HUES6 (cell line): ENCODE measurements around the gene HEPACAM2.

Source experiments
- H3K27ac ChIP-seq: 2 replicates; pipeline ENCODE4 v1.7.0; 2013; ENCODE audit warnings: low read depth, mild to moderate bottlenecking, low read length, inconsistent platforms
- H3K27me3 ChIP-seq: 2 replicates; pipeline ENCODE4 v1.6.1; 2013; ENCODE audit warnings: low read length; ENCODE audit not compliant: control insufficient read depth, insufficient read depth
- H3K36me3 ChIP-seq: 2 replicates; pipeline ENCODE4 v1.6.1; 2013; ENCODE audit warnings: low read length; ENCODE audit not compliant: control insufficient read depth, insufficient read depth
- H3K4me1 ChIP-seq: 2 replicates; pipeline ENCODE4 v1.6.1; 2013; ENCODE audit warnings: low read length; ENCODE audit not compliant: control insufficient read depth, insufficient read depth
- H3K4me3 ChIP-seq: 2 replicates; pipeline ENCODE4 v1.5.1; 2013; ENCODE audit warnings: low read depth, low read length
- H3K9ac ChIP-seq: one replicate; pipeline ENCODE4 v1.6.1; 2013; ENCODE audit warnings: mild to moderate bottlenecking, low read length
- H3K9me3 ChIP-seq: 2 replicates; pipeline ENCODE4 v1.6.1; 2013; ENCODE audit warnings: low read depth, low read length; ENCODE audit not compliant: control insufficient read depth, insufficient read depth

HEPACAM2 gene

DNA sequence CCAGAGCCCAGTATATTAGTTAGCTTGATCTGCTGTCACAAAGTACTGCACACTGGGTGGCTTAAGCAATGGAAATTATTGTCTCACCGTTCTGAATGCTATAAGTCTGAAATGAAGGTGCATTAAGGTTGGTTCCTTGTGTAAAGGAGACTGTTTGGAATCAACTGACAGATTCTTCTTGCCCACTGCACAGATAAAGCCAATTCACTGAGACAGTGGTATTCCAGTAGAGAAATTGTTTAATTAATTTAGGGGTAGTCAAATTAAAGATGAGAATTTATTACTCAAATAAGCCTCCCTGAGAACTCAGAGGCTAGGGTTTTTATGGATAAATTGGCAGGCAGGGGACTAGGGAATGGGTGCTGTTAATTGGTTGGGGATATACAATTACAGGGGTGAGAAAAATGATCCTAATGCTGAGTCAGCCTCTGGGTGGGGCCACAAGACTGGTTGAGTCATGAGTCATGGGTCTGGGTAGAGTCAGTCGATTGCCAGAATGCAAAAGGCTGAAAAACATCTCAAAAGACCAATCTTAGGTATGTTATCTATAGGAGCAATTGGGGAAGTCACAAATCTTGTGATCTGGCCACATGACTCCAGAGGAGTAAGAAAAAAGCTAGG is 54.6 kb downstream of the HEPACAM2 start:
- Histone ChIP-seq H3K27me3 (no peaks in the 10 kb centered on the region), H3K4me3 (no peak overlapping the region), H3K36me3 (no peaks in the 10 kb centered on the region), H3K4me1 (no peaks in the 10 kb centered on the region), H3K27ac (no peak overlapping the region), H3K9ac (no peak overlapping the region), H3K9me3 (peaks cover 16% of the 10 kb centered on the region)

DNA sequence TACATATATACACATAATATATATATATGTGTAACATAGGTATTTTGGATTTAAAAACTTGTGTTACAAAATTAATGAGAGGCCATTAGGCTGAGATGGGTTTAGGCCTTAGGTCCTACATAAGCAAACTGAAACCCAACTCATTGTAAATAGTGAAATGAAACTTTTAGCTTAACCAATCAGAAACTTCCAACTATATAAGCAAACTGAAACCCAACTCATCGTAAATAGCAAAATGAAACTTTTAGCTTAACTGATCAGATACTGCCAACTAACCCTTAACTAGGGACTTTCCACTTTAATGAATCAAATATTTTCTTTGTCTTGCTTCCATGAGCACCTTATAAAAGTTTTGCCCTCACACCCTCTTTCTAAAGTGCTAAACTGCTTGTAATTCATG is 60.8 kb downstream of the HEPACAM2 start:
- H3K4me3 ChIP-seq: no peak overlapping the region
- H3K36me3 ChIP-seq: no peaks in the 10 kb centered on the region
- H3K9ac ChIP-seq: no peak overlapping the region
- H3K27me3 ChIP-seq: no peaks in the 10 kb centered on the region
- no peaks in the 10 kb centered on the region for H3K9me3 ChIP-seq
- no peak overlapping the region for H3K27ac ChIP-seq
- no peaks in the 10 kb centered on the region for H3K4me1 ChIP-seq

DNA sequence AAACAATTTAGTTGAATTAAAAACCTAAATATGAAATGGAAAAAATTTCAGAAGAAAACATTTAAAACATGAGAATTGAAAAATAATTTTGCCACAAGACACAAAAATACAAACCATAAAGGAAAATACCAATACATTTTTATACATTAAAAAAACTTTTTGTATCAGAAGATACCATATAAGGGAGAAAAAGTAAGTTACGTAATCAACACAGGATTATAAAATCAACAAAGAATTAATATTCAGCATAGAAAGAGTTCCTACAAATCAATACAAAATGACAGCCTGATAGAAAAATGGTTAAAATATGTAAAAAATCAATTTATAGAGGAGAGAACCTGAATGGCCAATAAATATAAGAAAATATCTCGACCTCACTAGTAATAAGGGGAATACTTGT is 61.5 kb downstream of the HEPACAM2 start:
- H3K4me1 ChIP-seq: no peaks in the 10 kb centered on the region
- no peaks in the 10 kb centered on the region for H3K27me3 ChIP-seq
- no peak overlapping the region for H3K27ac ChIP-seq
- H3K9me3 ChIP-seq: no peaks in the 10 kb centered on the region
- no peaks in the 10 kb centered on the region for H3K36me3 ChIP-seq
- no peak overlapping the region for H3K9ac ChIP-seq
- no peak overlapping the region for H3K4me3 ChIP-seq

DNA sequence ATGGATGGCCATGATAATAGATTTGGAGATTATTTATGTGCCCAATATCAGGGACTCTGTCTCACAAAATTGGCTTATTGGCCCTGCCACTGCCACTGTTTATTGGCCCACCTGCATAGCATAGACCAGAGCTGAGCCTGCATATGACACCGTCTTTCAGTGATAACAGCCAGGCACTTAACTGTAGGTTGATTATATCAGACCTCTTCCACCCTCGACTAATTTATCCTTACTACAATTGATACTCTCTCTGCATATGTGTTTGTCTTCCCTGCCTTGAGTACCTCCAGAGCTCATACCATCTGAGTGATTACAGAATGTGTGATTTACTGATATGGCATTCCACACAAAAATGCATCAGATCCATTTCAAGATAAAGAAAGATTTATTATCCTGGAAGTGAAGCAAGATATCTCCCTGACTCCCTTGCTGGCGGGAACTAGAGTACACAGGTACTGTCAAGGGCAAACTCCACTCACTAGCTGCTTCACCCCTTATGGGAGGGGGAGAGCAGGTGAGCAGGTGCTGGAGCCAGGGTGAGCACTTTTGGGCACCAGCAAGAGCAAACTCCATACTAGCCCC is 65.0 kb downstream of the HEPACAM2 start:
- Histone ChIP-seq H3K36me3 (no peaks in the 10 kb centered on the region), H3K9ac (no peak overlapping the region), H3K27ac (no peak overlapping the region), H3K27me3 (no peaks in the 10 kb centered on the region), H3K4me3 (no peak overlapping the region), H3K9me3 (no peaks in the 10 kb centered on the region), H3K4me1 (no peaks in the 10 kb centered on the region)

DNA sequence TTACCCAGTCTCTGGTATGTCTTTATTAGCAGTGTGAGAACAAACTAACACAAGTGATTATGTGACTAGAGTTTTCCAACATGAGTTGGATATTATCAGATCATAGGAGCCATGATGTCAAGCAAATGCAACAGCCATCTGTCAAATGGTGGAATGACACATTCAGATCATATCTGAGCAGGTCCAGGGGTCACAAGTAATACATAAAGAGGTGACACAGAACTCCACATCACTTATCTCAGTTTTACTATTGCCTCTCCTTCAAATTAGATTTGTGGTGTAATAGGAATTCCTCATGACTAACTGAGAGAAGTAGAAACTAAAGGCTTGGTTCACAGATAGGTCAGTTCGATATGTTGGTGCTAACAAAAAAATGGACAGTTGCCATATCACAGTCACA is 65.9 kb downstream of the HEPACAM2 start:
- H3K4me1 ChIP-seq: no peaks in the 10 kb centered on the region
- no peaks in the 10 kb centered on the region for H3K36me3 ChIP-seq

DNA sequence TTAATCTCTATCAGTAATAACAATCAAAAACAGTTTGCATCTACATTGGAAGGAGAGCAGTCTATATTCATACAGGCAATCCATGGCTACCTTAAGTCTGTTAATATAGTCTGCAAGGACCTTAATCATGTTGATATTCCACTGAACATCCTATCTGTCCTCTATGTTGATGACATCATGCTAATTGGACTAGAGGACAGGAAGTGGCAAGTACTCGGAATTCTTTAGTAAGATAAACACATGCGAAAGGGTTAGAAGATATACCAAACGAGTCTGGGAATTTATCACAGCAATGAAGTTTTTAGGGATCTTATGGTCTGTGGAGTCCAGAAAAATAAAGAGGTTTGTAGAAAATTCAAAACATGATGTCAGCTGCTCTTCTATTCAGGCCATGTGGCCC is 66.8 kb downstream of the HEPACAM2 start:
- H3K4me1 ChIP-seq: no peaks in the 10 kb centered on the region
- H3K36me3 ChIP-seq: no peaks in the 10 kb centered on the region
- H3K27me3 ChIP-seq: no peaks in the 10 kb centered on the region
- H3K9me3 ChIP-seq: no peaks in the 10 kb centered on the region
- H3K9ac ChIP-seq: no peak overlapping the region
- no peak overlapping the region for H3K4me3 ChIP-seq
- no peak overlapping the region for H3K27ac ChIP-seq

More for the DNA sequence above, 65.9 kb downstream of the HEPACAM2 start:
- no peak overlapping the region for H3K27ac ChIP-seq
- H3K9ac ChIP-seq: no peak overlapping the region
- H3K9me3 ChIP-seq: no peaks in the 10 kb centered on the region
- H3K27me3 ChIP-seq: no peaks in the 10 kb centered on the region
- H3K4me3 ChIP-seq: no peak overlapping the region

DNA sequence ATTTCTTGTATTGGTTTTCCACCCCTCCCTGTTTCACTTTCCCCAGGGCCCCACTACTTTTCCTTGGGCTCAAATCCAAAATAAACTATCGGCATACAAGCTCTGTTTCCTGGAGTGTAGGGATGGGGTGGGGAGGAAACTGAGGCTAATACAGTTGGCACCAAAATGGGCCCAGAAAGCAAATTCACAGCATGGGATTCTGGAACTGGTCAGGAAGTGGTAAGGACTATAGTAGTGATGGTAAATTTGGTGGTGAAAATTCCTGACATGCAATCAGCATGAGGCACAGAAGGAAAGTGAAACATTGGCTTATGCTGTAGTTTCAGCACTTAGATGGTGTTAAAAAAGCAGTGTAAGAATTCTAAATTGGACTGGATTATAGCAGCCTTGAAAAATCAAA is 69.4 kb downstream of the HEPACAM2 start:
- Histone ChIP-seq H3K27me3 (no peaks in the 10 kb centered on the region), H3K9ac (no peak overlapping the region), H3K9me3 (no peaks in the 10 kb centered on the region), H3K36me3 (no peaks in the 10 kb centered on the region), H3K4me1 (no peaks in the 10 kb centered on the region), H3K4me3 (no peak overlapping the region), H3K27ac (no peak overlapping the region)

DNA sequence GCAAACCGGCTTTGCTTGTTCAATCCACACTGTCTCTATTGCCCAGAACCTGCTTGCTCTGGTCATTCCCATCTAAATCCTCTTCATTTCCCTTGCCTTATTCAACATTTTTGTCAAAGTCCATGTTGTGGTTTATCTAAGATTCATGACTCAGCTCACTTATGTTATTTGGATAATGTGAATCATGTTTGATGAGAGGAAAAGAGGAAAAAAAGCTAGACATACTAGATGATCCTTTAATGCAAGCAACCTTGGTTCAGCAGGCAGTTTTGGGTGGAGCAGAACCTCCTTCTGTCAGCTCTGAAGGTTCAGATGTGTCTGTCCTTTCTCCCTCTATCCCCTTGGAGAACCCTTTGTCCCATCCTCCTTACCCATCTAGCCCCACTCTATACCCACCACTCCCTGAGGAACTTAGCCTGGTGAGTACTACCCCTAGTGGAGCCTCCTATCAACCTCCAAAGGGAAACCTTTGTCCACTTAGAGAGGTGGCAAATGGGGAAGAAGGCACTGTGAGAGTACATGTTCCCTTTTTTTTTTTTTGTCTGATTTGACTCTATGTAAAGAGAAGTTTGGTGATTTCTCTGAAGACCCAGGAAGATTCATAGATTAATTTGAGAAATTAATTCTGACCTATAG is 76.0 kb downstream of the HEPACAM2 start:
- Histone ChIP-seq H3K4me3 (no peak overlapping the region), H3K36me3 (no peaks in the 10 kb centered on the region), H3K4me1 (no peaks in the 10 kb centered on the region), H3K27me3 (no peaks in the 10 kb centered on the region), H3K9me3 (no peaks in the 10 kb centered on the region), H3K27ac (no peak overlapping the region), H3K9ac (no peak overlapping the region)

DNA sequence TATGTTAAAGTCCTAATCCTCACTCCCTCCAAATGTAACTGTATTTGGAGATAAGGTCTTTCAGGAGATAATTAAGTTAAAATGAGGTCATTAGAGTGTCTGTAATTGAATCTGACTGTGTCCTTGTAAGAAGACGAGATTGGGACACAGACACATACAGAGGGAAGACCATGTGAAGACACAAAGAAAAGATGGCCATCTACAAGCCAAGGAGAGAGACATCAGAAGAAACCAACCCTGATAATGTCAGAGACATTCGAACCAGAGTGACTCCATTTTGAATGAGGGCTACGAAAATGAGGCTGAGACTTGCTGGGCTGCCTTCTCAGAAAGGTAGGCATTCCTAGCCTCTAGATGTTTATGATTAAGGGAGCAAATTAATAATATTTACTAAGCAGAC is 77.5 kb downstream of the HEPACAM2 start:
- no peaks in the 10 kb centered on the region for H3K4me1 ChIP-seq
- H3K27me3 ChIP-seq: no peaks in the 10 kb centered on the region
- no peaks in the 10 kb centered on the region for H3K36me3 ChIP-seq
- H3K4me3 ChIP-seq: no peak overlapping the region
- H3K27ac ChIP-seq: no peak overlapping the region
- H3K9me3 ChIP-seq: no peaks in the 10 kb centered on the region
- H3K9ac ChIP-seq: no peak overlapping the region

DNA sequence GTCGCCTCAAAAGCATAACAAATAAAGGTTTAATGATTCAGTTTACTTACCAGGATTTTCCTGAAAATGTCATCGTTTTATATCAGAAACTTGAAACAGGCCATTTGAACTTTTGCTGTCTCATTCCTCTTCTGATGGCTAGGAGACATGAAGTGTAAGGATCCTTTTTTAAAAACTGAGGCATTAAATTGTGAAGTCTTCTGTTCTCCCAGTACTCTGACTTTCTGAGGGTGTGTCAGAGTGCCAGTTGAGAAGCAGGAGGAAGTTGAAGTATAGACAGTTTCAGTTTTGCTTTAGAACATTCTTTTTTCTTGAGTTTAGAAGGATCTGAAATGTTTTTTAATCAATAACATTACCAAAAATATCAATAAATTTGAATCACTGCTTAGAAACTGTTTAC is 78.1 kb downstream of the HEPACAM2 start, which contains the start of gene SAMD9L:
Gene SAMD9L, minus strand, starts transcription at position 242 of the 400 bp plus-strand sequence. CDS start 12,414 bp downstream, outside the sequence.
- Histone ChIP-seq H3K4me3 (no peak within 1 kb of the TSS), H3K27me3 (no peaks in the 10 kb centered on the region), H3K4me1 (no peaks in the 10 kb centered on the region), H3K27ac (no peak within 1 kb of the TSS), H3K9ac (no peak within 1 kb of the TSS), H3K9me3 (no peaks in the 10 kb centered on the region), H3K36me3 (no peaks in the 10 kb centered on the region)

DNA sequence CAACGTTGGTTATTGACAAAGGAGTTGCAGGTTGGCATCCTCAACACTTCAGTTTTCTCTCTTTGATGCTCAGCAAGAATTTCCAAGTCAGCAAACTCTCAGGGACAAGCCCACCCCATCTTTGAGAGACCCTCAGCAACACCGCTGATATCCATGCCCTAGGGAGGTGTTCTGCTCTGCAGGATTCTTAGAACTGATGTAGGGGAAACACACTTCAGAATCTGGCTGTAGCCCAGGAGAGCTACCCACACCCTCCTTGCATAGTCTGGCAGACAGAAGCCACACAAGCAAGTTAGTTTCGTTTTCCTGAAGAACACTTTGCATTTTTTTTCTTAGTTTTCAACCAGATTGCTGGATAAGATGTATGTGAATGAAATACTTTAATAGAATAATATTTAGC is 78.9 kb downstream of the HEPACAM2 start:
- no peak overlapping the region for H3K9ac ChIP-seq
- H3K4me1 ChIP-seq: no peaks in the 10 kb centered on the region
- H3K9me3 ChIP-seq: no peaks in the 10 kb centered on the region
- no peaks in the 10 kb centered on the region for H3K36me3 ChIP-seq
- no peak overlapping the region for H3K4me3 ChIP-seq
- H3K27ac ChIP-seq: no peak overlapping the region
- H3K27me3 ChIP-seq: no peaks in the 10 kb centered on the region
